WTC11 (cell line): ENCODE results near the gene ZNRF2. TPM values are rescaled to one million over a fixed set of nuclear protein-coding genes. Genes with fewer than 3 reads are reported as not detected.

Source experiments
- ATAC-seq: fragments of 200-7000 bp; cut with Tn5 transposase; 2 replicates; pipeline ENCODE4 v1.10.0; 2021; ENCODE audit warnings: mild to moderate bottlenecking, moderate library complexity
- CTCF ChIA-PET: fragments of 300-600 bp; sonication (Branson Sonifier 250); formaldehyde crosslinking; loops from one replicate; lab custom pipeline; 2021; ENCODE audit warnings: antibody characterized with exemption; lab: Charles Lee
- POLR2A ChIA-PET: fragments of 350-600 bp; sonication (Branson Sonifier 250); formaldehyde crosslinking; loops from one replicate; lab custom pipeline; 2021; ENCODE audit warnings: antibody characterized with exemption; lab: Charles Lee
- DNase-seq: peaks from one replicate; pipeline ENCODE4 v3.0.0; 2021; ENCODE audit warnings: low spot score
- H3K27ac Mint-ChIP-seq: 2 replicates; pipeline ENCODE4 v1.8.0; 2021; ENCODE audit warnings: mixed read lengths
- H3K27me3 Mint-ChIP-seq: 2 replicates; pipeline ENCODE4 v1.8.0; 2021; ENCODE audit warnings: low read depth, mild to moderate bottlenecking, moderate library complexity, mixed read lengths
- H3K36me3 Mint-ChIP-seq: 2 replicates; pipeline ENCODE4 v1.8.0; 2021; ENCODE audit warnings: mixed read lengths
- H3K4me1 Mint-ChIP-seq: 2 replicates; pipeline ENCODE4 v1.8.0; 2022; ENCODE audit warnings: mixed read lengths
- H3K4me3 Mint-ChIP-seq: 2 replicates; pipeline ENCODE4 v1.8.0; 2021; ENCODE audit warnings: mild to moderate bottlenecking, moderate library complexity, mixed read lengths
- H3K9me3 Mint-ChIP-seq: 2 replicates; pipeline ENCODE4 v1.8.0; 2021; ENCODE audit warnings: mixed read lengths
- ARID4B ChIP-seq: sonication (generic); formaldehyde crosslinking; IDR thresholded peaks from 2 replicates; pipeline ENCODE4 v1.8.0; 2023; ENCODE audit warnings: missing genetic modification reagents, mild to moderate bottlenecking, borderline replicate concordance
- FOXK1 ChIP-seq: sonication (generic); formaldehyde crosslinking; IDR thresholded peaks from 2 replicates; pipeline ENCODE4 v1.8.0; 2022; ENCODE audit warnings: mild to moderate bottlenecking, moderate library complexity, missing genetic modification reagents
- GABPB1 ChIP-seq: sonication (generic); formaldehyde crosslinking; IDR thresholded peaks from 2 replicates; pipeline ENCODE4 v1.8.1; 2023; ENCODE audit warnings: mild to moderate bottlenecking, missing genetic modification reagents
- HMGA2 ChIP-seq: fragments of 250-450 bp; sonication (Bioruptor Pico); IDR thresholded peaks from 2 replicates; pipeline ENCODE4 v1.4.0; 2021; ENCODE audit warnings: mild to moderate bottlenecking, moderate library complexity
- IRF2 ChIP-seq: sonication (generic); formaldehyde crosslinking; IDR thresholded peaks from 2 replicates; pipeline ENCODE4 v1.8.0; 2022; ENCODE audit warnings: low read depth, missing genetic modification reagents, borderline replicate concordance
- MAX ChIP-seq: sonication (generic); formaldehyde crosslinking; IDR thresholded peaks from 2 replicates; pipeline ENCODE4 v1.8.0; 2022; ENCODE audit warnings: mild to moderate bottlenecking, missing genetic modification reagents
- NR3C1 ChIP-seq: sonication (generic); formaldehyde crosslinking; conservative IDR thresholded peaks from 2 replicates; pipeline ENCODE4 v1.8.1; 2023; ENCODE audit warnings: low read depth, mild to moderate bottlenecking, missing genetic modification reagents
- OVOL2 ChIP-seq: fragments of 250-450 bp; sonication (Bioruptor Pico); IDR thresholded peaks from 2 replicates; pipeline ENCODE4 v1.9.0; 2021; ENCODE audit warnings: mild to moderate bottlenecking, borderline replicate concordance
- PRRX2 ChIP-seq: fragments of 250-450 bp; sonication (Bioruptor Pico); IDR thresholded peaks from 2 replicates; pipeline ENCODE4 v1.8.0; 2021; ENCODE audit warnings: mild to moderate bottlenecking
- RELA ChIP-seq: sonication (generic); formaldehyde crosslinking; IDR thresholded peaks from 2 replicates; pipeline ENCODE4 v1.8.1; 2022; ENCODE audit warnings: missing genetic modification reagents, mild to moderate bottlenecking, borderline replicate concordance
- TCF7 ChIP-seq: sonication (generic); formaldehyde crosslinking; IDR thresholded peaks from 2 replicates; pipeline ENCODE4 v1.8.0; 2022; ENCODE audit warnings: mild to moderate bottlenecking, low read depth, missing genetic modification reagents, moderate library complexity
- TEAD1 ChIP-seq: sonication (generic); formaldehyde crosslinking; IDR thresholded peaks from 2 replicates; pipeline ENCODE4 v1.8.0; 2022; ENCODE audit warnings: mild to moderate bottlenecking, missing genetic modification reagents
- TEAD4 ChIP-seq: sonication (generic); formaldehyde crosslinking; IDR thresholded peaks from 2 replicates; pipeline ENCODE4 v1.8.0; 2022; ENCODE audit warnings: mild to moderate bottlenecking, missing genetic modification reagents
- ZBTB21 ChIP-seq: sonication (generic); formaldehyde crosslinking; IDR thresholded peaks from 2 replicates; pipeline ENCODE4 v1.8.1; 2023; ENCODE audit warnings: mild to moderate bottlenecking, missing genetic modification reagents, borderline replicate concordance
- ZNF232 ChIP-seq: sonication (generic); formaldehyde crosslinking; IDR thresholded peaks from 2 replicates; pipeline ENCODE4 v1.8.0; 2022; ENCODE audit warnings: mild to moderate bottlenecking, missing genetic modification reagents
- ZNF317 ChIP-seq: sonication (generic); formaldehyde crosslinking; IDR thresholded peaks from 2 replicates; pipeline ENCODE4 v1.8.1; 2023; ENCODE audit warnings: low read depth, mild to moderate bottlenecking, moderate library complexity, missing genetic modification reagents, borderline replicate concordance
- ZNF396 ChIP-seq: fragments of 250-450 bp; sonication (Bioruptor Pico); IDR thresholded peaks from 2 replicates; pipeline ENCODE4 v1.8.0; 2021; ENCODE audit warnings: mild to moderate bottlenecking, moderate library complexity, borderline replicate concordance
- ZNF425 ChIP-seq: fragments of 250-450 bp; sonication (Bioruptor Pico); conservative IDR thresholded peaks from 2 replicates; pipeline ENCODE4 v1.9.0; 2021; ENCODE audit warnings: mild to moderate bottlenecking
- total RNA-seq: library from RNA; stranded (reverse); gene quantifications from 3 replicates; pipeline ENCODE4 v1.2.3, GENCODE V29; 2021
- TF ChIP-seq, protein P1 (sequence below): sonication (generic); formaldehyde crosslinking; IDR thresholded peaks from 2 replicates; pipeline ENCODE4 v1.8.1; 2022; ENCODE audit warnings: mild to moderate bottlenecking, moderate library complexity, missing genetic modification reagents
- TF ChIP-seq, protein P2 (sequence below): sonication (generic); formaldehyde crosslinking; IDR thresholded peaks from 2 replicates; pipeline ENCODE4 v1.8.1; 2023; ENCODE audit warnings: mild to moderate bottlenecking, moderate library complexity, missing genetic modification reagents
- TF ChIP-seq, protein P3 (sequence below): sonication (generic); formaldehyde crosslinking; IDR thresholded peaks from 2 replicates; pipeline ENCODE4 v1.8.1; 2022; ENCODE audit warnings: missing genetic modification reagents, borderline replicate concordance

ZNRF2 gene
- total RNA-seq, 1 experiment from 2014 or later = 18.2 TPM

DNA sequence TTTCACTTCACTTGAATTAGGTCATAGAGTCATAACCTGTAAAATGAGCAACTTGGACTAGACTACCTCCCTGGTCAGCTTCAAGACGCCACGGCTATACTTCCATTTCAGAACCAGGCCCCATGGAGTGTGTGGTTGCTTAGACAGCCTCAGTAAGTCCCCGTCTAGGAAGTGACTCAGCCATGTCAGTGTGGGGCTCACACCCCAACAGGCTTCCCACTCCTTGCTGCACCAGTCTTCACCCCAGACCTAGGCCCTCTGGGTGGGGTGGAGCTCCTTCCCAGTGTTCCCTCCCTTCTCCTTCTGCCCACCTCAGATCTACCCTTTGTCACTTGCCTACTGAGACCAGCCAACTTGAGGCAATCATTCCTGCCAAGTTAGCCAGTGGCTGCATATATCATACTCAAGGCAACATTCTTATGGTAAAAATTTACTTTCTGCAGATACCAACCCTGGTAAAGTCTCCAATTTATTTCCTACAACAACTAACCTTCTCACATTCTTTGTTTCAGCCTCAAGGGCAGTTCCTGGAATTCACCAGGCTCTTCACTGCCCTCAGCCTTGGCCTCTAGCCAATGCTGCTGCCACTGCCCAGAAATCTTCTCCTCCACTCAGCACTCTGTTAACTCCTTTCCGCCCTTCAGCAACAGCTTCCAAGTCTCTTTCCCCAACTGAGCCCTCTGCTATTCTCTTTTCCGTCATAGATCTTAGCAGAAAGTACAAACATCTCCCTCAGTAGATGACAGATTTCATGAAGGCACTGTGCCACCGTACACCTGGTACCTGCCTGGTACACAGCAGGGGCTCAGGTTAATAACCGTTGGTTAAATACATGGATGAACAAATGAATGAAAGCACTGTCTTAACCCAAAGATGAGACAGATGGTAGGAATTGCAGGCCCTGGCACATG is 31.3 kb upstream of the ZNRF2 start:
- POLR2A ChIA-PET = no interaction called here
- H3K36me3 Mint-ChIP-seq = no peaks in the 10 kb centered on the region
- CTCF ChIA-PET = no interaction called here
- peaks cover 1% of the 10 kb centered on the region; the same call in 1 of the 2 replicates for H3K4me1 Mint-ChIP-seq
- TF ChIP-seq RELA (no peak), TEAD4 (CRISPR knock-in tag) (no peak), NR3C1 (CRISPR knock-in tag) (no peak), ZNF317 (CRISPR knock-in tag) (no peak)
- H3K9me3 Mint-ChIP-seq = no peaks in the 10 kb centered on the region
- ATAC-seq = no peak
- DNase-seq = no peak
- no peaks in the 10 kb centered on the region for H3K27me3 Mint-ChIP-seq
- no peak overlapping the region for H3K27ac Mint-ChIP-seq
- no peak overlapping the region for H3K4me3 Mint-ChIP-seq

DNA sequence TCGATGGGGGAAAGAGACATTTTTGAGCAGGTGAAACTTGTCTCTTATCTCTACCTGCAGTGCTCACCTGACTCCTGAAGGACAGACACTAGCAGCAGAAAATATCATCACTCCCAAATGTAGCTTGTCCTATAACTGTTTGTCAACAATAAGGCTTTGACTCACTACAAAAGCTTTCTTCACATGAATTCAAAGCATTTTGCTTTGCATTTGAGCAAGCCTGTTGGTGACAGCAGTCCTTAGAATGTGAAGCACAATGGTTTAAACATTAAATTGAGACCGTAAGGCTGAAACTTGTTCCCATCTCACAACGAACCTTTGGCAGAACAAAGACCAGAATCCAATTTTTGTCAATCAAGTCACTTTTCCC is 30.6 kb upstream of the ZNRF2 start:
- POLR2A ChIA-PET = no interaction called here
- no peak for ATAC-seq
- TF ChIP-seq GABPB1 = no peak
- TF ChIP-seq TCF7 (CRISPR knock-in tag) = no peak
- no peak for TF ChIP-seq ARID4B (CRISPR knock-in tag)
- TF ChIP-seq TEAD1 (CRISPR knock-in tag) = no peak
- TF ChIP-seq FOXK1 (CRISPR knock-in tag) = no peak
- no peak for TF ChIP-seq ZBTB21
- TF ChIP-seq, protein P1, sequence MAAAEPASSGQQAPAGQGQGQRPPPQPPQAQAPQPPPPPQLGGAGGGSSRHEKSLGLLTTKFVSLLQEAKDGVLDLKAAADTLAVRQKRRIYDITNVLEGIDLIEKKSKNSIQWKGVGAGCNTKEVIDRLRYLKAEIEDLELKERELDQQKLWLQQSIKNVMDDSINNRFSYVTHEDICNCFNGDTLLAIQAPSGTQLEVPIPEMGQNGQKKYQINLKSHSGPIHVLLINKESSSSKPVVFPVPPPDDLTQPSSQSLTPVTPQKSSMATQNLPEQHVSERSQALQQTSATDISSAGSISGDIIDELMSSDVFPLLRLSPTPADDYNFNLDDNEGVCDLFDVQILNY (CRISPR knock-in tag) = no peak
- TF ChIP-seq, protein P2, sequence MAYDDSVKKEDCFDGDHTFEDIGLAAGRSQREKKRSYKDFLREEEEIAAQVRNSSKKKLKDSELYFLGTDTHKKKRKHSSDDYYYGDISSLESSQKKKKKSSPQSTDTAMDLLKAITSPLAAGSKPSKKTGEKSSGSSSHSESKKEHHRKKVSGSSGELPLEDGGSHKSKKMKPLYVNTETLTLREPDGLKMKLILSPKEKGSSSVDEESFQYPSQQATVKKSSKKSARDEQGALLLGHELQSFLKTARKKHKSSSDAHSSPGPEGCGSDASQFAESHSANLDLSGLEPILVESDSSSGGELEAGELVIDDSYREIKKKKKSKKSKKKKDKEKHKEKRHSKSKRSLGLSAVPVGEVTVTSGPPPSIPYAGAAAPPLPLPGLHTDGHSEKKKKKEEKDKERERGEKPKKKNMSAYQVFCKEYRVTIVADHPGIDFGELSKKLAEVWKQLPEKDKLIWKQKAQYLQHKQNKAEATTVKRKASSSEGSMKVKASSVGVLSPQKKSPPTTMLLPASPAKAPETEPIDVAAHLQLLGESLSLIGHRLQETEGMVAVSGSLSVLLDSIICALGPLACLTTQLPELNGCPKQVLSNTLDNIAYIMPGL = no peak
- no peak for TF ChIP-seq IRF2 (CRISPR knock-in tag)
- TF ChIP-seq PRRX2 (CRISPR knock-in tag) = no peak
- TF ChIP-seq, protein P3, sequence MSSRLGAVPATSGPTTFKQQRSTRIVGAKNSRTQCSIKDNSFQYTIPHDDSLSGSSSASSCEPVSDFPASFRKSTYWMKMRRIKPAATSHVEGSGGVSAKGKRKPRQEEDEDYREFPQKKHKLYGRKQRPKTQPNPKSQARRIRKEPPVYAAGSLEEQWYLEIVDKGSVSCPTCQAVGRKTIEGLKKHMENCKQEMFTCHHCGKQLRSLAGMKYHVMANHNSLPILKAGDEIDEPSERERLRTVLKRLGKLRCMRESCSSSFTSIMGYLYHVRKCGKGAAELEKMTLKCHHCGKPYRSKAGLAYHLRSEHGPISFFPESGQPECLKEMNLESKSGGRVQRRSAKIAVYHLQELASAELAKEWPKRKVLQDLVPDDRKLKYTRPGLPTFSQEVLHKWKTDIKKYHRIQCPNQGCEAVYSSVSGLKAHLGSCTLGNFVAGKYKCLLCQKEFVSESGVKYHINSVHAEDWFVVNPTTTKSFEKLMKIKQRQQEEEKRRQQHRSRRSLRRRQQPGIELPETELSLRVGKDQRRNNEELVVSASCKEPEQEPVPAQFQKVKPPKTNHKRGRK = no peak
- no peak for TF ChIP-seq ZNF425 (CRISPR knock-in tag)
- TF ChIP-seq MAX (CRISPR knock-in tag) = no peak
- TF ChIP-seq ZNF396 (CRISPR knock-in tag) = no peak
- no peak for TF ChIP-seq HMGA2
- TF ChIP-seq ZNF232 (CRISPR knock-in tag) = no peak
- no peak for TF ChIP-seq OVOL2

More for the DNA sequence above, 30.6 kb upstream of the ZNRF2 start:
- Mint-ChIP-seq H3K36me3 (no peaks in the 10 kb centered on the region), H3K27me3 (no peaks in the 10 kb centered on the region), H3K9me3 (no peaks in the 10 kb centered on the region), H3K4me1 (no peaks in the 10 kb centered on the region), H3K4me3 (no peak overlapping the region), H3K27ac (no peak overlapping the region)
- DNase-seq = no peak
- CTCF ChIA-PET = no interaction called here
